ENCODE data around the gene PRKCD. TPM values are rescaled to one million over a fixed set of nuclear protein-coding genes. Genes with fewer than 3 reads are reported as not detected.

Gene PRKCD
- total RNA-seq, 4 donors from 2014 or later = 27.2 to 35.8 (median 31.4) TPM

DNA sequence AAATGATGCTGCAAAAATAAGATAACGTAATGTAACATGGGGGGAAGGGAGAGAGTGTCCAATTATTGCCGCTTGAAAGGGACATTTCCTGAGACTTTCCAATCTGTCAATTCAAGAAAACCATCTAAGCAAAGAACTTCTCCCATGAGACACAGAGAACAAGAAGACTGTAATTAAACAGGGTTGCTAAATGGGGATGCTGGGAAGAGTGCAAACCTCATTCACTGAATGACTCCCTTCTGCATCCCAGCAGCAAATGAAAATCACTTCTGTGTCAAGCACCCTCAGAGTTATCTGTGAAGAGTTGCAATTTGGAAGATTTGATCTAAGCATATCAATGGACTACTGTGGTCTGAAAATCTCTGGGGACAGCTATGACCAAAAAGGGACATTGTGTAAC, 34.4 kb upstream of the PRKCD start:
- intact Hi-C loops (cut with DNase I; ENCODE audit: low total_unique reads) = no loop called here
- no peak for TF ChIP-seq POLR2A (IDR thresholded peaks at IDR 0.05)
- TF ChIP-seq, protein P1, sequence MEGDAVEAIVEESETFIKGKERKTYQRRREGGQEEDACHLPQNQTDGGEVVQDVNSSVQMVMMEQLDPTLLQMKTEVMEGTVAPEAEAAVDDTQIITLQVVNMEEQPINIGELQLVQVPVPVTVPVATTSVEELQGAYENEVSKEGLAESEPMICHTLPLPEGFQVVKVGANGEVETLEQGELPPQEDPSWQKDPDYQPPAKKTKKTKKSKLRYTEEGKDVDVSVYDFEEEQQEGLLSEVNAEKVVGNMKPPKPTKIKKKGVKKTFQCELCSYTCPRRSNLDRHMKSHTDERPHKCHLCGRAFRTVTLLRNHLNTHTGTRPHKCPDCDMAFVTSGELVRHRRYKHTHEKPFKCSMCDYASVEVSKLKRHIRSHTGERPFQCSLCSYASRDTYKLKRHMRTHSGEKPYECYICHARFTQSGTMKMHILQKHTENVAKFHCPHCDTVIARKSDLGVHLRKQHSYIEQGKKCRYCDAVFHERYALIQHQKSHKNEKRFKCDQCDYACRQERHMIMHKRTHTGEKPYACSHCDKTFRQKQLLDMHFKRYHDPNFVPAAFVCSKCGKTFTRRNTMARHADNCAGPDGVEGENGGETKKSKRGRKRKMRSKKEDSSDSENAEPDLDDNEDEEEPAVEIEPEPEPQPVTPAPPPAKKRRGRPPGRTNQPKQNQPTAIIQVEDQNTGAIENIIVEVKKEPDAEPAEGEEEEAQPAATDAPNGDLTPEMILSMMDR (IDR thresholded peaks at IDR 0.05) = no peak
- WGBS, 2 donors = 92 to 94% methylated on average over 2 of the region's 2 CpGs
- DNase-seq (ENCODE audit: low spot score in 2 of 2) = no peak
- no peak overlapping the region for H3K4me3 ChIP-seq (ENCODE audit: low read depth, poor library complexity, severe bottlenecking)

DNA sequence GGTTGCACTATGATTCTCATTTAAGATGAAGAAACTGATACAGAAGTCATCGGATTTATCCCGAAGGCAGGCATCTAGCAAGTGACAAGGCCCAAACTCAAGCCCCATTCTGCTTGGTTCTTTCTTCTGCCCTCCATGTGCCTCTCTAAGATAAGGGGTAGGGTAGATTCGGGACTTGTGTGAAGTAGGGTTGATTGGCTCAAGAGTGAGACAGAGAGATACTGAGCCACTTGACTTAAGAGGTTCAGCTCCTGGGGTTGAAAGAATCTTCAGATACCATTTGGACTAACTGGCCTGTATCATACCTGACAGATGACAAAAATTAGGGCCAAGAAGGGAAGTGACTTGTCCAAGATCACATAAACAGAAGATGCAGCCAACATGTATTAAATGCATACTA, 31.7 kb upstream of the PRKCD start:
- intact Hi-C loops (cut with DNase I; ENCODE audit: low total_unique reads) = no loop called here
- 70 to 78% methylated on average over 3 of the region's 3 CpGs for WGBS, 2 donors
- peak overlapping the region; percentile 93 for H3K4me3 ChIP-seq (ENCODE audit: low read depth, poor library complexity, severe bottlenecking)
- no peak for DNase-seq (ENCODE audit: low spot score in 2 of 2)
- TF ChIP-seq, protein P1 (IDR thresholded peaks at IDR 0.05) = no peak
- TF ChIP-seq POLR2A (IDR thresholded peaks at IDR 0.05) = no peak

DNA sequence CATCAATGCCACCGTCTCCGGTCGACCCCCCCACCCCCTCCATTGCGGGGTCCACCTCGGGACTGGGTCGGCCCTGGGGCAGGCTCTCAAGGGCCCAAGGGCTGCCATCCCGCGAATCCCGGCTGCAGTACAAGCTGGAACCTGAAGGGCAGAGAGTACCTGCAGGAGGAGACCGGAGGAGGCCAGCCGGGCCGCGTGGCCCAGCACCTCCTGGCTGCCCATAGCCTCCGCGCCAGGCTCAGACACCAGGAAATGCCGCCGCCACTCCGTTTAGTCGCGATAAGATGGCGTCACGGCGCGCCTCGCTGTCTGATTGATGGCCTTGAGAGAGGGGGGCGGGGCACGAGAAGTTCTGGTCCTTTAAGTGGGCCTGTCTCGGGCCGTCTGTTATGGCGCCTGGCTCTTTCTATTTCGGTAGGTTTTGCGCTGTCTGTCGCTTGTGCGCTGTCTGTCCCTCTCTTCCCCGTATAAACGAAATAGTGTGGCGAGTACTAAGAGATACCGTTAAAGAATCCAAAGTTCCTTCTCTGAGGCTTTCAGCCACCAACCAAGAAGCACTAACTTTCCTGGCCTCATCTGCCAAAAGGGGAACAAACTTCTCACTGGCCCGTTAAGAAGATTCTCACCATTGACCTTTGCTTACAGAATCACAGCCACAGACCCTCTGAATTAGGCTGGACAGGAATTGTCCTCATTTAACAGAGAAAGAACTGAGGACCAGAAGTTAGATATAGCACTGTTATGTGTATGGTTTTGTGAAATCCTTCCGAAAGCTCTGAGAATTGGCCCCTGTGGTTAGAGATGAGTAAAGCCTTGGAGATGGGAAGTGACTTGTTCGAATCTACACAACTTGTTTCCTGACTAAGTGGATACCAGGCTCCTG, 30.6 kb upstream of the PRKCD start, which contains the start of gene RFT1:
Gene RFT1, minus strand, starts transcription at position 257 of the 883 bp plus-strand sequence. Its CDS starts 35 bp downstream, at position 222.
- intact Hi-C loops (cut with DNase I; ENCODE audit: low total_unique reads) = loop anchor here (5.0 kb wide), 1 partner anchor 67 kb away; no protein-coding TSS in a partner anchor
- TF ChIP-seq POLR2A (IDR thresholded peaks at IDR 0.05) = no peak
- TF ChIP-seq, protein P1 (IDR thresholded peaks at IDR 0.05) = no peak
- H3K4me3 ChIP-seq (ENCODE audit: low read depth, poor library complexity, severe bottlenecking) = peak within 1 kb of the TSS; percentile 93
- WGBS, 2 donors = 1 to 3% methylated on average over 25 to 38 of the region's 41 CpGs
- peak; percentile 98 to 100 for DNase-seq (ENCODE audit: low spot score in 2 of 2)

DNA sequence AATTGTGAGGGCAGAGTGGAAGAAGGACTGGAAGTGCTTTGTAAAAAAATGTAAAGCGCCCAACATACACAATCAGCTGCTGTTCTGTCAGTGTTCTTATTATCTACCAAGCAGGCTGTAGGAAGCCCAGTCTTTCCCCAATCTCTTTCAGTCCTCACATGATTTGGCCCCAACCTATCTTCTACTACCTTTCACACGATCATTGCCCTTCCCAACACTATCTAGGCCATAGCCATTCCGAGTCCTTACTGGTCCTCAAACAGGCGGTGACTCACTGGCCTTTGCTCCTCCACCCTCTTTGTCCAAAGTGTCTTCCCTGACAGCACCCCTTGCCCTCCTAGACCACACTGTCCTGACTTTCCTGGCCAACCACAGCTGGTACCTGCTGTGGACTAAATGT, 29.9 kb upstream of the PRKCD start:
- 88 to 96% methylated on average over 4 of the region's 4 CpGs for WGBS, 2 donors
- intact Hi-C loops (cut with DNase I; ENCODE audit: low total_unique reads) = loop anchor here (5.0 kb wide), 1 partner anchor 66 kb away; no protein-coding TSS in a partner anchor
- DNase-seq (ENCODE audit: low spot score in 2 of 2) = no peak
- TF ChIP-seq, protein P1 (IDR thresholded peaks at IDR 0.05) = no peak
- TF ChIP-seq POLR2A (IDR thresholded peaks at IDR 0.05) = no peak
- H3K4me3 ChIP-seq (ENCODE audit: low read depth, poor library complexity, severe bottlenecking) = no peak overlapping the region

DNA sequence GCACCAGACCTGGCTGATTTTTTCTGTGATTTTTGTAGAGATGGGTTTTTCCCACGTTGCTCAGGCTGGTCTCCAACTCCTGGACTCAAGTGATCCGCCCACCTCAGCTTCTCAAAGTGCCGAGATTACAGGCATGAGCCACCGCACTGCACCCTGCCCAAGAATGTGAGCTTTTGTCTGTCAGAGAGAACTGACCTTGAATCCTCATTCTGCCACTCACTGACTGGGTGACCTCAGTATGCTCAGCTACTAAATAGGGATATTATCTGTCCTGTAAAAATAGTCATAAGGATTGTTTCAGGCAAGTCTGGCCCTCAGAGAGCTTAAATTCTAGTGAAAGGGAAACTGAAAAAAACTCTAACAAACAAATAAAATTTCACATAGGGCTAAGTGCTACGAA, 28.7 kb upstream of the PRKCD start:
- TF ChIP-seq, protein P1 (IDR thresholded peaks at IDR 0.05) = no peak
- TF ChIP-seq POLR2A (IDR thresholded peaks at IDR 0.05) = no peak
- 72 to 81% methylated on average over 5 of the region's 5 CpGs for WGBS, 2 donors
- intact Hi-C loops (cut with DNase I; ENCODE audit: low total_unique reads) = loop anchor here (5.0 kb wide), 1 partner anchor 65 kb away; no protein-coding TSS in a partner anchor
- no peak for DNase-seq (ENCODE audit: low spot score in 2 of 2)
- H3K4me3 ChIP-seq (ENCODE audit: low read depth, poor library complexity, severe bottlenecking) = no peak overlapping the region

All from lower leg skin (tissue), 4 donors.